Measurements from ENCODE around the gene PLAAT3.

DNA sequence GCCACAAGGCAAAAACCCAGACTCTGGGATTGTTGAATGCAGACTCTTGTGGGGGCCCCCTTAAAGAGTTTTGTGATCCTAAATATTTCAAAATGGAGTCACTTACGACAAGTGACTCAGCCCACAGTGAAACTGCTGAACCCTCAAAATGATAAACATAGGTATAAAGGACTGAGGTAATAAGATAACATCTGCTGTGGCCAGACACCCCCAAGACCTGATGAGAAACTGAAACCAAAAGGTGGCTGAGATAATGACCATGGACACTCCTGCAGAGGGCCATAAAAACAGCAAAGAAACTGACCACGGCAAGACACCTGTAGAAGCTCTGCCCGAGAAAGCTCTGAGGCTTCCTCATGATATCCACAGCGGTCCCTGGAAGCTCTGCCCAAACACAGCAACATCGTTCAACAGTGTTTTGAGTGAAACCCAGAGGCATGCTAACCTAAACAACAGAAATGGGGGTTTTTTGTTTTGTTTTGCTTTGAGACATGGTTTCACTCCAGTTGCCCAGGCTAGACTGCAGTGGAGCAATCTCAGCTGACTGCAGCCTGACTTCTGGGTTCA, 79.3 kb downstream of the PLAAT3 start:
- TF ChIP-seq POLR2AphosphoS5 (IDR thresholded peaks at IDR 0.05; ENCODE audit: low read depth, low read length) (no peak), NFIC (IDR thresholded peaks at IDR 0.05; ENCODE audit: borderline replicate concordance) (no peak), RCOR1 (IDR thresholded peaks at IDR 0.05; ENCODE audit: low read length) (no peak), GABPA (IDR thresholded peaks at IDR 0.05; ENCODE audit: low read depth) (no peak), EP300 (IDR thresholded peaks at IDR 0.05; ENCODE audit: borderline replicate concordance in 1 of 2, low read depth in 1 of 2, low read length in 1 of 2) (no peak), RAD21 (IDR thresholded peaks at IDR 0.05; ENCODE audit: low read length) (no peak)
- TF ChIP-seq, protein P1, sequence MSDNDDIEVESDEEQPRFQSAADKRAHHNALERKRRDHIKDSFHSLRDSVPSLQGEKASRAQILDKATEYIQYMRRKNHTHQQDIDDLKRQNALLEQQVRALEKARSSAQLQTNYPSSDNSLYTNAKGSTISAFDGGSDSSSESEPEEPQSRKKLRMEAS (IDR thresholded peaks at IDR 0.05; ENCODE audit: low read depth), result no peak
- TF ChIP-seq, protein P2, sequence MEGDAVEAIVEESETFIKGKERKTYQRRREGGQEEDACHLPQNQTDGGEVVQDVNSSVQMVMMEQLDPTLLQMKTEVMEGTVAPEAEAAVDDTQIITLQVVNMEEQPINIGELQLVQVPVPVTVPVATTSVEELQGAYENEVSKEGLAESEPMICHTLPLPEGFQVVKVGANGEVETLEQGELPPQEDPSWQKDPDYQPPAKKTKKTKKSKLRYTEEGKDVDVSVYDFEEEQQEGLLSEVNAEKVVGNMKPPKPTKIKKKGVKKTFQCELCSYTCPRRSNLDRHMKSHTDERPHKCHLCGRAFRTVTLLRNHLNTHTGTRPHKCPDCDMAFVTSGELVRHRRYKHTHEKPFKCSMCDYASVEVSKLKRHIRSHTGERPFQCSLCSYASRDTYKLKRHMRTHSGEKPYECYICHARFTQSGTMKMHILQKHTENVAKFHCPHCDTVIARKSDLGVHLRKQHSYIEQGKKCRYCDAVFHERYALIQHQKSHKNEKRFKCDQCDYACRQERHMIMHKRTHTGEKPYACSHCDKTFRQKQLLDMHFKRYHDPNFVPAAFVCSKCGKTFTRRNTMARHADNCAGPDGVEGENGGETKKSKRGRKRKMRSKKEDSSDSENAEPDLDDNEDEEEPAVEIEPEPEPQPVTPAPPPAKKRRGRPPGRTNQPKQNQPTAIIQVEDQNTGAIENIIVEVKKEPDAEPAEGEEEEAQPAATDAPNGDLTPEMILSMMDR (IDR thresholded peaks at IDR 0.05), result no peak
- TF ChIP-seq, protein P3, sequence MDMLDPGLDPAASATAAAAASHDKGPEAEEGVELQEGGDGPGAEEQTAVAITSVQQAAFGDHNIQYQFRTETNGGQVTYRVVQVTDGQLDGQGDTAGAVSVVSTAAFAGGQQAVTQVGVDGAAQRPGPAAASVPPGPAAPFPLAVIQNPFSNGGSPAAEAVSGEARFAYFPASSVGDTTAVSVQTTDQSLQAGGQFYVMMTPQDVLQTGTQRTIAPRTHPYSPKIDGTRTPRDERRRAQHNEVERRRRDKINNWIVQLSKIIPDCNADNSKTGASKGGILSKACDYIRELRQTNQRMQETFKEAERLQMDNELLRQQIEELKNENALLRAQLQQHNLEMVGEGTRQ (IDR thresholded peaks at IDR 0.05; ENCODE audit: borderline replicate concordance, low read depth, low read length), result no peak
- TF ChIP-seq, protein P4, sequence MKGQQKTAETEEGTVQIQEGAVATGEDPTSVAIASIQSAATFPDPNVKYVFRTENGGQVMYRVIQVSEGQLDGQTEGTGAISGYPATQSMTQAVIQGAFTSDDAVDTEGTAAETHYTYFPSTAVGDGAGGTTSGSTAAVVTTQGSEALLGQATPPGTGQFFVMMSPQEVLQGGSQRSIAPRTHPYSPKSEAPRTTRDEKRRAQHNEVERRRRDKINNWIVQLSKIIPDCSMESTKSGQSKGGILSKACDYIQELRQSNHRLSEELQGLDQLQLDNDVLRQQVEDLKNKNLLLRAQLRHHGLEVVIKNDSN (IDR thresholded peaks at IDR 0.05; ENCODE audit: borderline replicate concordance, low read depth), result no peak
